GM12865 (cell line): ENCODE results near the gene DCUN1D3.
"Not testable (repeated sequence)": the region's sequence is repeated elsewhere in the genome, so short reads cannot be mapped to it uniquely, and the experiment has no call there.

Source experiments
- DNase-seq: peaks from one replicate; pipeline ENCODE4 v3.0.0; 2010; ENCODE audit warnings: low read depth
- H3K4me3 ChIP-seq: 2 replicates; pipeline ENCODE4 v1.5.1; 2011; ENCODE audit warnings: mild to moderate bottlenecking, low read depth, low read length, control low read depth
- CTCF ChIP-seq: IDR thresholded peaks from 2 replicates; pipeline ENCODE4 v1.5.1; 2011; ENCODE audit warnings: low read length, control low read depth, low read depth, inconsistent platforms; ENCODE audit not compliant: insufficient read depth; ENCODE audit errors: missing control alignments

DCUN1D3 gene, protein sequence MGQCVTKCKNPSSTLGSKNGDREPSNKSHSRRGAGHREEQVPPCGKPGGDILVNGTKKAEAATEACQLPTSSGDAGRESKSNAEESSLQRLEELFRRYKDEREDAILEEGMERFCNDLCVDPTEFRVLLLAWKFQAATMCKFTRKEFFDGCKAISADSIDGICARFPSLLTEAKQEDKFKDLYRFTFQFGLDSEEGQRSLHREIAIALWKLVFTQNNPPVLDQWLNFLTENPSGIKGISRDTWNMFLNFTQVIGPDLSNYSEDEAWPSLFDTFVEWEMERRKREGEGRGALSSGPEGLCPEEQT

DNA sequence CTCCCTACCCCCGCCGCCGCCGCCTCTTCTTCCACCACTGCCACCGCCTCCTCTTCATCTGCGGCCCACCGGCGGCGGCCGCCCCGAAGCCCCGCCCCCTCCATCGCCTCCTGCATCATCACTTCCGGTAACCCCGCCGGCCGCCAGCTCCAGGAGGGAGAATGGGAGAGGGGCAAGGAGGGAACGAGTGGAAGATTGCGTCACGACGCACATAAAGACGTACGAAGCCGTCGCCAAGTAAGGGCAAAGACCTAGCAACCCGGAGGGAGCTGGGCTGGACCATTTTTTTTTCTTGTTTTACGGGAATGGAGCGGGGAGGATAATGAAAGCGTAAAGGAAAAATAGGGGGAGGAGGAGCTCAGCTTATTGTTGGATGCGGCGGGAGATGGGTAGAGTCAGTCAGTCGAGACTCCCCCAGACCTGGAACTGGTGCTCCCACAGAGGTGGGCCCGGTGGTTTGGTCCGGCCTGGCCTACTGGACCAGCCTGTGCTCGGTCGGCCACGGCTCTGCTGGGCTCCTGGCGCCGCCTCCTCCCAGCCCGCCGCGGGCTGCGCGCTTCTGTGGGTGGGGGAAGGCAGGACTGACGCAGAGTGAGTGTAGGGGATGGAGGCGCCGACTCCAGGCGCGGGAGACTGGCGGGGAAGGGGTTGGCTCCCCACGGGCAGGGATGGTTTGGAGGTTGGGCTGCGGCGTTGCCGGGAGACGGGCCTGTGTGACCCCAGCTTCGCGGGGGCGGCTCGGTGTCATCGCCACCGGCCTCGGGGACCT is at the start of gene DCUN1D3, which contains the start of gene LYRM1:
TSS of gene DCUN1D3 (minus strand) at position 60 of the 769 bp plus-strand sequence. CDS start 37,820 bp downstream, outside the sequence.
TSS of gene LYRM1 (plus strand) at position 473 of the 769 bp plus-strand sequence. CDS start 14,785 bp downstream, outside the sequence.
- TF ChIP-seq CTCF, result no peak
- DNase-seq, result peak; percentile 97

GRCh38 chr16:20949660-20950059 is 49.5 kb upstream of the DCUN1D3 start:
- no peak for DNase-seq
- no peak overlapping the region for H3K4me3 ChIP-seq
- TF ChIP-seq CTCF, result no peak

More for the DNA sequence above, at the start of gene DCUN1D3, which contains the start of gene LYRM1:
- H3K4me3 ChIP-seq, result peak within 1 kb of the TSS; percentile 71

GRCh38 chr16:20948444-20948843 is 48.3 kb upstream of the DCUN1D3 start:
- no peak for DNase-seq
- no peak overlapping the region for H3K4me3 ChIP-seq
- TF ChIP-seq CTCF, result no peak

GRCh38 chr16:20946015-20946629 is 46.0 kb upstream of the DCUN1D3 start:
- no peak overlapping the region for H3K4me3 ChIP-seq
- no peak for TF ChIP-seq CTCF
- no peak for DNase-seq

DNA sequence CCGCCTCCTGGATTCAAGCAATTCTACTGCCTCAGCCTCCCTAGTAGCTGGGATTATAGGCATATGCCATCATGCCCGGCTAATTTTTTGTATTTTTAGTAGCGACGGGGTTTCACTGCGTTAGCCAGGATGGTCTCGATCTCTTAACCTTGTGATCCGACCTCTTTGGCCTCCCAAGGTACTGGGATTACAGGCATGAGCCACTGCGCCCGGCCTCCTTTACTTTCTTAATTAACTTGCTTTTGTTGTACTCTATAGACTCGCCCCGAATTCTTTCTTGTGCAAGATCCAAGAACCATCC is 45.4 kb upstream of the DCUN1D3 start:
- not testable (repeated sequence) for H3K4me3 ChIP-seq, DNase-seq

- peak; percentile 57 for DNase-seq
- TF ChIP-seq CTCF, result no peak
- no peak overlapping the region for H3K4me3 ChIP-seq
These were observed 44.9 kb upstream of the DCUN1D3 start for GRCh38 chr16:20944861-20945574.

DNA sequence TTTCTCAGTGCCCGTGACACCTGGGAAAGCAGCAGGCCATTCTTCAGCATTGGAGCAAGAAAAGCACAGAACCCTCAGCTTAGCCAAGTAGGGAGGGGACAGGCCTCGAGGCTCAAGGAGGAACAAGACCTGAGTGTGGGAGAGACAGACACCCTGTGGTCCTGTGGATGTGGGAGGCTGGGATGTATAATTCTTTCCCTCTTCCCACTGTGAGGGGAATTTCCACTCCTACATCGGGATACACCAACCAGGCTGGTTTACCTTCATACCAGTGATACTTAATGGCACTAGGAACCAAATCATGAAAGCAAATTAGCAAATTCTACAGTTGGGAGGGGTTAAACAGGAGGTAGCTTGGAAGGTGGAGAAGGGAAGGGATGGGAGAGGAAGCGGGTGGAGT is 42.1 kb upstream of the DCUN1D3 start:
- no peak for DNase-seq
- no peak overlapping the region for H3K4me3 ChIP-seq
- no peak for TF ChIP-seq CTCF
